ENCODE measurements around the gene METTL24.

METTL24 gene

DNA sequence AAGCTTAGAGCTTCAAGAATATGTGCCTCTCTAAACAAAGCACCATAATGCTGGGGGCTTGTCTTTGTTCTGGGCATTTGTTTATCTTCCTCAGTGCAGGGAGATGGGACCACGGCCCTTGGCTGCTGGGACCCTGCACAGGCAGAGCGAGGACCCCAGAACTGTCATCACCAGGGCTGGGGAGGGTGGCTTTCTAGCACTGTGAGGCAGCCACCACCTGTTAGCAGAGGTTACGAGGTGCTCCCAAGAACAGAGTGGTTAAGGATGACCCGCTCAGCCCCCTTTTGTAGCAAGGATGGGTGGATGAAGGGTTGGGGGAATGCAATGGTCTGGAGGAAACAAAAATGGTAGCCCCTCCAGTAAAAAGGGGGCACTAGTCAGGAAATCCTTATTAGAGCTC lies 34.9 kb downstream of the METTL24 start:
- TF ChIP-seq, protein P1, sequence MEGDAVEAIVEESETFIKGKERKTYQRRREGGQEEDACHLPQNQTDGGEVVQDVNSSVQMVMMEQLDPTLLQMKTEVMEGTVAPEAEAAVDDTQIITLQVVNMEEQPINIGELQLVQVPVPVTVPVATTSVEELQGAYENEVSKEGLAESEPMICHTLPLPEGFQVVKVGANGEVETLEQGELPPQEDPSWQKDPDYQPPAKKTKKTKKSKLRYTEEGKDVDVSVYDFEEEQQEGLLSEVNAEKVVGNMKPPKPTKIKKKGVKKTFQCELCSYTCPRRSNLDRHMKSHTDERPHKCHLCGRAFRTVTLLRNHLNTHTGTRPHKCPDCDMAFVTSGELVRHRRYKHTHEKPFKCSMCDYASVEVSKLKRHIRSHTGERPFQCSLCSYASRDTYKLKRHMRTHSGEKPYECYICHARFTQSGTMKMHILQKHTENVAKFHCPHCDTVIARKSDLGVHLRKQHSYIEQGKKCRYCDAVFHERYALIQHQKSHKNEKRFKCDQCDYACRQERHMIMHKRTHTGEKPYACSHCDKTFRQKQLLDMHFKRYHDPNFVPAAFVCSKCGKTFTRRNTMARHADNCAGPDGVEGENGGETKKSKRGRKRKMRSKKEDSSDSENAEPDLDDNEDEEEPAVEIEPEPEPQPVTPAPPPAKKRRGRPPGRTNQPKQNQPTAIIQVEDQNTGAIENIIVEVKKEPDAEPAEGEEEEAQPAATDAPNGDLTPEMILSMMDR (IDR thresholded peaks at IDR 0.05; ENCODE audit: low read depth, low read length): no peak
- no peak overlapping the region for H3K4me3 ChIP-seq (ENCODE audit: low read depth, low read length)

DNA sequence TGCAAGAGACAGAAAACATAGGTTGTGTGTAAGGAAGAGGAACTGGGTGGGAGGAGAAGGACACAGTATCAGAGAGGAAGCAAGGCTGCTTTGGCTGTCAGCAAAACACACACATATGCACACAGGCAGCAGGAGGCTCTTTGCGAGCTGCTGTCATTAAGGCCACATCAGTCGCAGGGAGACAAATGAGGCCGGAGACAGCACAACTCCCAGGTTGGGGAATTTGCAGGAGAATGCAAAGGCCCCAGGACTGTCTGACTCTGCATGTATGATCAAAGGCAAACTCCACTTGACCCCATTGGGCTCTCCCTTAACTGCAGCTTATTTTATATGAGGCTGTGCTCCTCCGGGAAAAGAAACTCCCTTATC lies 35.3 kb downstream of the METTL24 start:
- TF ChIP-seq, protein P1 (IDR thresholded peaks at IDR 0.05; ENCODE audit: low read depth, low read length): no peak
- no peak overlapping the region for H3K4me3 ChIP-seq (ENCODE audit: low read depth, low read length)

DNA sequence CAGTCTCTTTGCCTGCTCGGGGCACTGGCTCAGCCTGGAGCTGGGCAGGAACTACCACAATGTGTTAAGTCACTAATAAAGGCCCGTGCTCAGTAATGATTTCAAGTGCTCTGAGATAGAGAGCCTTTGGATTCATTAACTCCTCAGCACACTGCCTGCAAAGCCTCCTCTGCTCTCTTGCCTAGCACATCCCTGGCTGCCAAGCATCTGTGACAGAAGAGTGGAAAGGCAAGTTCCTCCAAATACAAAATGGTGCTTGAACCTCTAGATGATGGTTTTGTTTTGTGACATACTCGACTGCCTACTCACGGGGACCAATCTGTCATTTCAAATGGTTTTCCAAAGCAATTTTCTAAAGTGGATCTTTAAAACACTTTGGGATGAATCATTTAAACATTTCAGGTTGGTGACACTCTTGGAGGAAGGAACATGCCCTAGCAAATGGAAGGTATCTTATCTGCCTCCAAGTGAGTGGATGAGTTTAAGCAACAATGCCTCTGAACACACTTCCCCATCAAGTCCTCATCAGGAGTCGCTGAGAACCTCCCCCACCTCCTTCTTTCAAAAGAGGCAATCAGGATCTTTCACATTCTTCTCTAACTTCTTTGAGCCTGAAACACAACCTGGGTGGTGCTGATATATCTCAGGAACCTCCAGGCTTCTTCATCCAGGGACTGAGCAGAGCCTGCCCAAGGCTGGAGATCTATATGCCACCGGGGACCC lies 35.8 kb downstream of the METTL24 start:
- H3K4me3 ChIP-seq (ENCODE audit: low read depth, low read length): no peak overlapping the region

DNA sequence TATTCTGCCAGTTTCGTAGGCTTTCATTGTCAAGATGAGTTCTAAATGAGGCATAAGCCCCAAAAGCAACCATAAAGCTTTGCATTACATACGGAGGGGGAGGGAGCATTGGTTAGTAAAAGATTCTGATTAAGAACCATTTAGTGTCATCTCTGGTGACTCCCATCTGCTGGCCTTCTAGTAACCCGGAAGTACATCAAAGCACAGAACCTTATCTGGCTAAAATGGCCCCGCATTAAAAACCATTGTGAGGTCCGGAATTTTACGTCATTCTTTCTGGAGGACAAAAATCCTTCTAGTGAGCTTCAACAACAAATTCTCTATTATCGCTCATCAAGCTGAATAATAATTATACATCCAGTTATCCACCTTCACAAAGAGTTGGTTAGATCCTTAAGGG lies 37.8 kb downstream of the METTL24 start:
- no peak overlapping the region for H3K4me3 ChIP-seq (ENCODE audit: low read depth, low read length)
- TF ChIP-seq, protein P1 (IDR thresholded peaks at IDR 0.05; ENCODE audit: low read depth, low read length): no peak

More for the DNA sequence above, 35.8 kb downstream of the METTL24 start:
- TF ChIP-seq, protein P1 (IDR thresholded peaks at IDR 0.05; ENCODE audit: low read depth, low read length): no peak

DNA sequence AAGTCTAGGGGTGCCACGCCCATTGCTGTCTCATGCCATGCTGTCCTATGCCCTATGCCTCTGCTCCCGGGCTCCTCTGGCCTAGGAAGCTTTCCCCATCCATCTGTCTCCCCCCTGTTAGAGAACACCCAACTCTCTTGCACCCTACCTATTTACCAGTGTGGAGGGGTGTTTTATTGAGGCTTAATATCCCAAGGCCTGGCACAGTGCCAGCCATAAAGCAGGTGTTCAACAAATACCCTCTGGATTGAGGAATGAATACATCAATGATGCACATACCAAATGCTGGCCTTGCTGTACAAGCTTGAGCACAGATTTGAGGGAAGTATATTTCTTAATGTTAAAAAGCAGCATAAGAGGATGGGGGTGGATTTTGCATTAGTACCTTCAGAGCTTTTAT lies 38.3 kb downstream of the METTL24 start:
- TF ChIP-seq, protein P1 (IDR thresholded peaks at IDR 0.05; ENCODE audit: low read depth, low read length): no peak
- no peak overlapping the region for H3K4me3 ChIP-seq (ENCODE audit: low read depth, low read length)

DNA sequence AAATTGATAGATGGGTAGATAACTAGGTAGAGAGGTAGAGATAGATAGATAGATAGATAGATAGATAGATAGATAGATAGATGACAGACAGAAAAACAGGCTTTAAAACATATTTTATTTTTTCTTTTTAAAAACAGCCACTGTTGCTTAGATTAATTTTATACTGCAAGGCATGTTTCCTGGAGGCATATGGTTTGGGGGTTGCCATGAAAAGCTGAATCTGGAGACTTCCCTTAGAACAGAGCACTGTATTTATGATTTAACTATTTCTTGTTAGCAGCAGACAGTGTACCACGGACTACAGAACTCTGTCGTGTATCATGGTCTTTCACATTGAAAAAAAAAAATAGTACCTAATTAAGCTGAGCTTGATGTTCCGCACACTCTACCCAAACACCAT lies 38.8 kb downstream of the METTL24 start:
- no peak overlapping the region for H3K4me3 ChIP-seq (ENCODE audit: low read depth, low read length)
- TF ChIP-seq, protein P1 (IDR thresholded peaks at IDR 0.05; ENCODE audit: low read depth, low read length): no peak

DNA sequence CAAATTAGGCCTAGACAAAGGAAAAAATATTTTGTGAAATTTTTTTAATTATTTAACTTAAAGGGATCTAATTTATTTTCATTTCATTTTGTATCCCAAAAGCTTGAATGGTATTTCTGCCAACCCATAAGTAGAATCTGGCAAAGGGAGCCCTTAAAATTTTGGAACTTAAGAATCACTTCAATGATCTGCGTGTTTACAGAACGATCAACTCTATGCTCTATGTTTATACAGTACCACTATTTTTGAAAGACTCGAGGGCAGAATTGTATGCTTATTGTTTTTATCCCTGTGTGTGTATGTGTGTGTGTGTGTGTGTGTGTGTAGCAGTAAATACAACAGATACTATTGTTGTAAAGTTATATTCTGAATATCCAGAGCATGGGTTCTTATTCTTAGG lies 39.2 kb downstream of the METTL24 start:
- H3K4me3 ChIP-seq (ENCODE audit: low read depth, low read length): no peak overlapping the region
- TF ChIP-seq, protein P1 (IDR thresholded peaks at IDR 0.05; ENCODE audit: low read depth, low read length): no peak

Data from WI38 (cell line).